HG03135 (cell line): Measurements from ENCODE around the gene CACNA2D1.

Experiments
- ATAC-seq: cut with Tn5 transposase; IDR thresholded peaks from one replicate; pipeline ENCODE4 v1.9.1; 2021; ENCODE audit warnings: mild to moderate bottlenecking, moderate library complexity; ENCODE audit not compliant: unreplicated experiment

The CACNA2D1 gene

GRCh38 chr7:82289152-82289535 lies 154.4 kb downstream of the CACNA2D1 start:
- ATAC-seq: no peak

DNA sequence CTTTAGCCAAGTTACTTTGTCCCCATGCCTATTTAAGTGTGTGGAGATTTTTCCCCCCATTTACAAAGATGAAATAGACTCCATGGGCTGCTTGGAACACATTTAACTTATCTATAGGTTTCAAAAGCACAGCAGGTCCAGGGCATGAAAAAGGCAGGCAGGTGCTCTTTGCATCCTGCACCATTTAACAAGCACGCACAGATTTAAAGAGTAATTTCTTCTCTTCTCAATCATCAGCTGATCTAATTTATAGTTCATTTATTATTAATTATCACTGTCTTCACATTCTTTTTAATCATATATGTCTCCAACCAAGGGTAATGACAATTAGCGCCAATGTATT lies 156.8 kb downstream of the CACNA2D1 start:
- ATAC-seq: no peak

- no peak for ATAC-seq
These were observed 157.3 kb downstream of the CACNA2D1 start for GRCh38 chr7:82286096-82286797.

DNA sequence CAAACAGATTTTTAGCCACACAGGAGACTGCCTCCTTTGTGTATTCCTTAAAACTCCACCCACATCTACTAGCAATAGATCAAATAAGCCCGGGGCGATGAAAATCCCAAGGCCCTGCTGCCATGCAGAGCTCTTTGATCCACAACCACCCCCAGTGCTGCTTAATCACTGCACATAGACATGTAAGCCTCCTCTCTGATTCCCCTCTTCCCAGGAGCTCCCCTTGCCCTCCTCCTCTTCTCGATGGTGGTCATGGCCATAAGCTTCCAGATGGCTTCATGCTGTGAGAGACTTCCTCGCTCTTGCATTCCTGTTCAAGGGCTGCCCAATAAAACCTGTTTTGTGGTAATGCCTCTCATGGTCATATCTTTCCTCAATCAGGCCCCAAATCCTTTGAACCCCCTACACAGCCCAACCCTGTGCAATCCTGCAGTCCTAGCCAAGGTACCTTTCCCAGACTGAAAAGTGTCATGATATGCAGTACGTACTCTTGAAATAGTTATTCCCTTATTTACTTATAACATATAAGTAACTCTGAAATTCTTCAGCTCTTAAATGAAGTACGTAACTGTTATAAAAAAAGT lies 158.5 kb downstream of the CACNA2D1 start:
- ATAC-seq: no peak

- no peak for ATAC-seq
These were observed 168.2 kb downstream of the CACNA2D1 start for GRCh38 chr7:82275342-82275741.

DNA sequence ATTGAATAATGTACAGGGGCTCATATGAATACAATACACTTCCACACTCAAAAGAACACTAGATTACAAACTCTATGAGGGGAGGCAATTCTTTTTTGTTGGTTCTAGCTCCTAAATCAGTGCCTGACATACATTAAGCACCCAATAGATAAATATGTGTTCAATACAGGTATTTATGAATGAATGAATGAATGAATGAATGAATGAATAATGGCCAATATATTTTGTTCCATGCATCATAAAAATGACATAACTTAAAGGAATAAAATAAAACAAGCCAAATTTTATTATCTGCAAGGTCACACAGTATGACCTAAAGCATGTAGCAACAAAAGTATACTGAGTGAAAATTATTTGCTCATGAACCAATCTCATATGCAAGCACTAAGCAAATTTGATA lies 168.9 kb downstream of the CACNA2D1 start:
- ATAC-seq: no peak

- no peak for ATAC-seq
These were observed 169.7 kb downstream of the CACNA2D1 start for GRCh38 chr7:82273886-82274285.

DNA sequence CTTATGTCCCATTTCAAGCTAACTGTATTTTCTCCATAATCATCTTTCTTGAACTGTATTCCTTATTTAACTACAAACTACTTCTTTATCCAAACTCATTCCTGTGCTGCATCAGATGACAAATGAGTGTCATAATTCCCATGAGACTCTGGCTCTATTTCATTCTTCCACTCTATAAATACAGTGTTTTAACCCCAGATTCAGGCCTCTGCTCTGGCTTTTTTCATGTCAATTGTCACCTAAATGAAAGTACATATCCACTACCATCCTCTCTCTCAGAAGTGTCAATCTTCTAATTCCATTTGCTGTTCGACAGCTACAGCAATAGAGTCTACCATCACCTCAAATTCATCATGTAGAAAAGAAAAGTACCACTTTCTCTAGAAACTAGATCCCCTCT lies 172.7 kb downstream of the CACNA2D1 start:
- ATAC-seq: no peak

DNA sequence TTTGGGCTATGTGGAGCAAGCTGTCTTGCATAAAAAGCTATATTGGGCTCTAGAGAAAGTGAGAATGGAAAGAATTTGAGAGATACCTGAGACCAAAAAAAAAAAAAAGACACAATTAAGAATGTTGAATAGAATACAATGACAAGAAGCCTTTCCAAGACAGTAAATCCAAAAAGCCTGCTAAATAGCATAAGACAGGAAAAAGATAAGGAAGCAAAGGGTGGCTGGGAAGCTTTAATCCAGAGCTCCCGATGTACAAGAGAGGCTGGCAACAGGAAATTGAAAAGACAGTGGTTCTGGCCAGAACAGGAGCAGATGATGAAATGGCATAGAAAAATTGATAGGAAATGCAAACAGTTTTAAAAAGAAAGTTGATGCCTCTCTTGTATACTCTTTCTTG lies 174.9 kb downstream of the CACNA2D1 start:
- no peak for ATAC-seq

DNA sequence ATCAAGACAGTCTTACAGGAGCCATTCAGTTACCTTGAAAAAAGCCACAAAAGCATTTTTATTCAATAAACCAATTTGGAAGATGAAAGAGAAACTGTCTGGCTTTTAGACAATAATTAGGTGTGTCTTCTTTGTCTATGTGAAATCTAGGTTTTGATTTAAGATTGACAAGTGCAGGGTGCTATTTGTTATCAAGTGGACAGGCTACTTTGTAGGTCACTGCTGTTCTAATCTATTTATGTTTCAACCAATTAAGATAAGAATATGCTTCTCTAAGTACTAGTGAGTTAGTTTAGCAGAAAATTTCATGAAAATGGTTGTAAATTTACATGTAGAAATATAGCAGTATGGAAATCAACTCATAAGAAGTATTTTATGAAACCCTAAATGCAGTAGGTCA lies 177.5 kb downstream of the CACNA2D1 start:
- no peak for ATAC-seq

DNA sequence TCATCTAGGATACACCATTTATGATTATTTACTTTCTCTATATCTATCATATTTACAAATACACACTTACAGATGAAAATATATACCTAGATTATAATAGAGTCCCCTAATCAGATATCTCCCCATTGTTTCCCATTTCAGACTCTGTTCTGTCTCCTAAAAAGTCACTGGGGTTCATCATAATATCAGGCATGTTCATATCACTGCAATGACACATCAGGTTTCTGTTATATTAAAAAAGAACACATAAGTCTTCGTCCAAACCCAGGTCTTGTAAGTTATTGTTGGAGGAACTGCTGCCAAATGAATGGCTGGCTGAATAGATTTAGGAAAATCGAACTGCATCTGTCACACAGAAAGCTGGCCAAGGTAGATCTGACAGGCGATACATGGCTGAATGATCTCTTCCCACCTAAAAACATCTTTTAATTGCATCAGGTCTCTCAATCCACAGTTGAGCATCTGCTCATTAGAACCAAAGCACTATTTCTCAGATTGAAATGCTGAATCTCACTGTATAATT lies 178.7 kb downstream of the CACNA2D1 start:
- no peak for ATAC-seq

DNA sequence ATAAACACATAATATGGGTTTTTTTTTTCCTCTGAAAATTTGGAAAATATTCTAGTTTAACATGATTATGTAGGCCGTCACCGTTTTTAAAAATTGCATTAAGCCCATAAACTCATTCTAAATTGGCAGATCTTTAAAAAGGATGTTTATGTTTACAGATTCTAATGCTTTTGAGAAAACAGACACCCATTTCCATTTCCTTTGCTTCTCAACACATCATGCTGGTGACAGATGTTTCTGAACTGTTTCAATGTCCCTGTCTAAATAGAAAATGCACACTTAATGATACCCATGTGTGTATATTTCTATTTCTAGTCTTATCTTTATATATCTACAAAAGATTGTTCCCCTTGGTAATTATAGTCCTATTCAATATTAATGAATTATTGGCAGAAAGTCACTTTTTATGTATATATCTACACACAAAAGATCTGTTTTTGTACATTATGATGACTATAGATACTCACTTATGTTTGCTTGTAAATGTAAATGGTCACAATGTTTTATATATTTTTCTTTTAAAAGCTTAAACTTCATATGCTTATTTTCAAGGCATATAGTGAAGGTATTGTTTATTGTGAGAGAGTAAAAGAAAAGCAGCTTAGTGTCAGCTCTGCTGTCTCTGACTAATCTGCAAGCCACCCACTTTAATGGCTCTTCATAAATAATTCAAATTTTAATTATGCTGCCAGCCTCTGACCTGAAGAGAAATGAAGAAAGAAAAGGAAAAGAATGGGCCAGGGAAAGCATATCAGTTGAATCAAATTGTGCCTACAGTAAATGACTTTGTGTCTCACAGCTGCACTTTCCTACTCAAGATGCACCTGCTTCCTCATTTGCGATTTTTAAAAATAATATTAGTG lies 179.4 kb downstream of the CACNA2D1 start:
- no peak for ATAC-seq

DNA sequence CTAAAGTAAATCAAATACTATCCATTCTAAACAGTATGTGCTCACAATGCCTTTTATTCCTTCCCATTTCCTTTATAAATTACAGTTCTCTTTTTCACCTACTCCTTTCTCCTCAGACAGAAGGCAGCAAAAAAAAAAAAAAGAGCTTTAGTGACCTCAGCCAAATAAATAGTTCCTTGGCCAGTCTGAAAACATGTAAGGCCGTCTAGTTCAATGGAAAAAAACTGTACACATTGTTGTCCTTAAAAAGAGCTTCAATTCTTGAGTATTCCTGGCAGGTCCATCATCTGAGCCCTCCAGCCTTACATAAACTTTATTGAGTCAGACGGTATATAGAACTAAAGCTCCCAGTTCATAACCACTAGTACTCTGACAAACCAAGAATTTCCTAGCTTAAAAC lies 185.4 kb downstream of the CACNA2D1 start:
- ATAC-seq: no peak

- ATAC-seq: no peak
These were observed 186.4 kb downstream of the CACNA2D1 start for GRCh38 chr7:82257118-82257695.

GRCh38 chr7:82255706-82256105 lies 187.9 kb downstream of the CACNA2D1 start:
- no peak for ATAC-seq

DNA sequence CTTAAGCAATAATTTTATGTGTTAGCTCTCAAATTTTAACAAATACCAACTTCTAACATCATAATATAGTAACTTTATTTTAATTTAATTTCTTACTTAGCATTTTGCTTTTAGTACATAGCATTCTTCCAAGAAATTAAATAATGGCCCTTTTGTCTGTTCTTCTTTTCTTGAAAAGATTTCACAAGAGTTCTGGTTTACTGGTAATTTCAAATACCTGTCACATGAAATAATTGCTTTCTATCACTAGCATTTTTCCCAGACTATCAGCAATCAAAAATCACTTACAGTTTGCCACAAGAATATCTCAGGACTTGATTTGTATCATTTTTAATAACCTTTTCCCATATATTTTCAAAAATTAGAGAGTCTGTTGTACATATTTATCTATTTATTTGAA lies 193.0 kb downstream of the CACNA2D1 start:
- ATAC-seq: no peak

GRCh38 chr7:82249979-82250378 lies 193.6 kb downstream of the CACNA2D1 start:
- no peak for ATAC-seq

- no peak for ATAC-seq
These were observed 195.7 kb downstream of the CACNA2D1 start for GRCh38 chr7:82247814-82248433.

GRCh38 chr7:82244947-82245517 lies 198.5 kb downstream of the CACNA2D1 start:
- no peak for ATAC-seq

- no peak for ATAC-seq
These were observed 202.2 kb downstream of the CACNA2D1 start for GRCh38 chr7:82241356-82241755.

- no peak for ATAC-seq
These were observed 207.9 kb downstream of the CACNA2D1 start for GRCh38 chr7:82235713-82236112.
